ENCODE results near the gene DLG4. TPM values are rescaled to one million over a fixed set of nuclear protein-coding genes. Genes with fewer than 3 reads are reported as not detected.
"Not testable (repeated sequence)": the region's sequence is repeated elsewhere in the genome, so short reads cannot be mapped to it uniquely, and the experiment has no call there.

The DLG4 gene
- total RNA-seq, 1 donor from 2014 or later, result 29.3 TPM

GRCh38 chr17:7250695-7251627 is 31.3 kb upstream of the DLG4 start:
- peak overlapping the region; percentile 89 for H3K4me3 ChIP-seq
- H3K4me1 ChIP-seq, result peaks cover 36% of the 10 kb centered on the region
- peak overlapping the region; percentile 100 for H3K27ac ChIP-seq
- ATAC-seq (peak in 1 of 2 donors; percentile 20), DNase-seq (no peak)
- H3K9me3 ChIP-seq, result no peaks in the 10 kb centered on the region
- TF ChIP-seq CTCF (IDR thresholded peaks at IDR 0.05), result no peak
- peaks cover 35% of the 10 kb centered on the region for H3K36me3 ChIP-seq
- no peaks in the 10 kb centered on the region for H3K27me3 ChIP-seq (ENCODE audit: low read depth)
- intact Hi-C loops (cut with DNase I), result no loop called here

GRCh38 chr17:7249830-7250229 is 30.2 kb upstream of the DLG4 start:
- intact Hi-C loops (cut with DNase I), result no loop called here
- H3K9me3 ChIP-seq, result no peaks in the 10 kb centered on the region
- H3K36me3 ChIP-seq, result peaks cover 35% of the 10 kb centered on the region
- no peak overlapping the region for H3K27ac ChIP-seq
- H3K4me1 ChIP-seq, result peaks cover 36% of the 10 kb centered on the region
- DNase-seq (no peak), ATAC-seq (no peak)
- peak overlapping the region; percentile 89 for H3K4me3 ChIP-seq
- no peak for TF ChIP-seq CTCF (IDR thresholded peaks at IDR 0.05)
- H3K27me3 ChIP-seq (ENCODE audit: low read depth), result no peaks in the 10 kb centered on the region

- no peak for ATAC-seq
- no peak for TF ChIP-seq CTCF (IDR thresholded peaks at IDR 0.05)
- DNase-seq, result no peak
- H3K27me3 ChIP-seq (ENCODE audit: low read depth), result no peaks in the 10 kb centered on the region
- intact Hi-C loops (cut with DNase I), result no loop called here
- H3K27ac ChIP-seq, result no peak overlapping the region
- H3K4me1 ChIP-seq, result peaks cover 36% of the 10 kb centered on the region
- no peak overlapping the region for H3K4me3 ChIP-seq
- peaks cover 35% of the 10 kb centered on the region for H3K36me3 ChIP-seq
- H3K9me3 ChIP-seq, result no peaks in the 10 kb centered on the region
Observed at GRCh38 chr17:7249214-7249613, 29.6 kb upstream of the DLG4 start.

- H3K4me1 ChIP-seq, result peaks cover 38% of the 10 kb centered on the region
- DNase-seq (no peak), ATAC-seq (no peak)
- peaks cover 35% of the 10 kb centered on the region for H3K36me3 ChIP-seq
- intact Hi-C loops (cut with DNase I), result no loop called here
- H3K27ac ChIP-seq, result no peak overlapping the region
- no peak for TF ChIP-seq CTCF (IDR thresholded peaks at IDR 0.05)
- no peaks in the 10 kb centered on the region for H3K9me3 ChIP-seq
- H3K4me3 ChIP-seq, result no peak overlapping the region
- H3K27me3 ChIP-seq (ENCODE audit: low read depth), result no peaks in the 10 kb centered on the region
Observed at GRCh38 chr17:7248796-7249195, 29.2 kb upstream of the DLG4 start.

GRCh38 chr17:7246779-7247178 is 27.1 kb upstream of the DLG4 start:
- Histone ChIP-seq H3K36me3 (peaks cover 37% of the 10 kb centered on the region), H3K4me1 (peaks cover 35% of the 10 kb centered on the region), H3K4me3 (no peak overlapping the region), H3K27ac (no peak overlapping the region), H3K27me3 (ENCODE audit: low read depth) (no peaks in the 10 kb centered on the region), H3K9me3 (no peaks in the 10 kb centered on the region)
- intact Hi-C loops (cut with DNase I), result no loop called here
- ATAC-seq (no peak), DNase-seq (no peak)
- TF ChIP-seq CTCF (IDR thresholded peaks at IDR 0.05), result no peak

- Histone ChIP-seq H3K4me1 (peaks cover 35% of the 10 kb centered on the region), H3K4me3 (peak overlapping the region; percentile 95), H3K27ac (peak overlapping the region; percentile 96), H3K36me3 (peaks cover 54% of the 10 kb centered on the region)
- ATAC-seq; intact Hi-C loops (cut with DNase I); DNase-seq; H3K27me3 ChIP-seq (ENCODE audit: low read depth); H3K9me3 ChIP-seq: not testable (repeated sequence)
Observed at GRCh38 chr17:7243838-7244237, 24.2 kb upstream of the DLG4 start.

Data from lower lobe of right lung (tissue), 2 donors.